NCI-H2171 (cell line): ENCODE results near the gene ACADSB.

Experiments
- DNase-seq: peaks from one replicate; lab custom pipeline; 2025; lab: John Stamatoyannopoulos, UW

Gene ACADSB

GRCh38 chr10:123004298-123004697, 4.5 kb upstream of the ACADSB start:
- DNase-seq: no peak

DNA sequence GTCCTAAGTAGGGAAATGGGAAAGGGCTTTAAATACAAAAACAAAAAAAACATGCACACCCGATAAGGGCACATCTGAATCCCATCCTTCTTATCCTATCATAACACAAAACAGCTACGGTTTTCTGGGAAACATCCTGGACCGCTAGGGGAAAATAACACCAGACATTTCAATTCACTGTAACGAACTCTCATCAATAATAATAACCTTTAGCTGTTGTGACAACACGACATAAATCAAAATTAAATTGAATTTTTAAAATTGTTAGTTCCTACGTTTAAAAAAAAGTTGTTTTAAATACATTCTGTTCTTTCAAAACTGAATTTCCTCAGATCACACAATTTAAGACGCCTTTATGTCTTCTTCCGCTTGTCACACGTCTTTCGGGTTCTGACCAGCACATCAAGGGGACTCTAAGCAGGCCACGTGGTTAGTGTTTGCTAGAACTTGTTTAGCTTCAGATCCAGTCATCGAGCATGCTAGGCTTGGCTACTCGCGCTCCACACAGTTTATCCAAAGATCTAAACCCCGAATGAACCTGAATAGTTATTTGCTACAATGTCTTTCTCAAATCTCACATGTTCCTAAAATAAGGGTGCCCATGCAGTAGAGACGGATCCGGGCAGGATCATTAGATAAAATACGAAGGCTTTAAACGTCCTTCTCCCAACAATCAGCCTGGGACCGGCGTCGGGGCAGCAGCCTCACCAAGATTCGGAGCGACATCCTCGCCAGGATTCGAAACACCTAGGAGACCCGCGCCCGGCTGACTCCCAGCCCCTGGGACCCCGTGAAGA, 1.1 kb upstream of the ACADSB start:
- DNase-seq: no peak

- DNase-seq: no peak
These were observed 457 bp downstream of the ACADSB start for GRCh38 chr10:123009105-123009820.

- DNase-seq: no peak
These were observed 3.2 kb downstream of the ACADSB start for GRCh38 chr10:123011987-123012386.

DNA sequence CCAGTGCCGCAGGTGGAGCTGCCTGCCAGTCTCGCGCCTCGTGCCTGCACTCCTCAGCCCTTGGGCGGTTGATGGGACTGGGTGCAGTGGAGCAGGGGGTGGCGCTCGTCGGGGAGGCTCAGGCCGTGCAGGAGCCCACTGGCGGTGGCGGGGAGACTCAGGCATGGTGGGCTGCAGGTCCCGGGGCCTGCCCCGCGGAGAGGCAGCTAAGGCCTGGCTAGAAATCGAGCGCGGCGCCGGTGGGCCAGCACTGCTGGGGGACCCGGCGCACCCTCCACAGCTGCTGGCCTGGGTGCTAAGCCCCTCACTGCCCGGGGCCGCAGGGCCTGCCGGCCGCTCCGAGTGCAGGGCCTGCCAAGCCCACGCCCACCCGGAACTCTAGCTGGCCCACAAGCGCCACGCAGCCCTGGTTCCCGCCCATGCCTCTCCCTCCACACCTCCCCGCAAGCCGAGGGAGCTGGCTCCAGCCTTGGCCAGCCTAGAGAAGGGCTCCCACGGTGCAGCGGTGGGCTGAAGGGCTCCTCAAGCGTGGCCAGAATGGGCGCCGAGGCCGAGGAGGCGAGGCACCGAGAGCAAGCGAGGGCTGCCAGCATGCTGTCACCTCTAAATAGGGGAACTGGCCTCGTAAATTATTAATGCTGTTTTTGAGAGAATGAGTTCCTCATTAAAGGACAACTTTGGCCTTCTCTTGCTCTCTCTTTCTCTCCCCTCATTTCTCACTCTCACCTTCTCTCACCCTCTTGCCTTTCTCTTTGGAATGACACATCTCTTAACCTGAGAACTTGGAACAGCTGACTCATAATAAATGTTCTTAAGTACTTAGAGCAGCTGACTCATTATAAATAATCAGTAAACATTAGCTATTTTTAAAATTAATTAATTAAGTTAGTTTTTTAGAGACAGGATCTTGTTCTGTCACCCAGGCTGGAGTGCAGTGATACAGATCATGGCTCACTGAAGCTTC, 4.9 kb downstream of the ACADSB start:
- no peak for DNase-seq

DNA sequence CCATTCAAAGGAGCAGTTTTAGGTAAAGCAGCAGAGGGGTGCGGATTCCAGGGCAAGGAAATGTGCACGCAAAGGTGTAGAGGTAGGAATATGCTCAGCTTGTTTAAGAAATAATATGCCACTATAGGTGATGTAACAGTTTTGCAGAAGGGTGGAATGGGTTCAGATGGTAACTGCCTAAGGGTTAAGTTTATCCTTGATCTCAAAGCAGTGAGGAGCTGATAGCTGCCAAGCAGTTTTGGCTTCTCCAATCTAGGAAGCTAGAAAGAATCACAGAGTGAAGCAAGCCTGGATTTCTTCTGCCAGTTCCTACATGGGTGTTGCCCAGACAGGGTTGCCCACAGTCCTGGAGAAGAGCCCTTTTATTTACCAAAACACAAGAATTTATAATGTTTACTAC, 6.0 kb downstream of the ACADSB start:
- DNase-seq: no peak

- no peak for DNase-seq
These were observed 7.4 kb downstream of the ACADSB start for GRCh38 chr10:123016228-123016627.

DNA sequence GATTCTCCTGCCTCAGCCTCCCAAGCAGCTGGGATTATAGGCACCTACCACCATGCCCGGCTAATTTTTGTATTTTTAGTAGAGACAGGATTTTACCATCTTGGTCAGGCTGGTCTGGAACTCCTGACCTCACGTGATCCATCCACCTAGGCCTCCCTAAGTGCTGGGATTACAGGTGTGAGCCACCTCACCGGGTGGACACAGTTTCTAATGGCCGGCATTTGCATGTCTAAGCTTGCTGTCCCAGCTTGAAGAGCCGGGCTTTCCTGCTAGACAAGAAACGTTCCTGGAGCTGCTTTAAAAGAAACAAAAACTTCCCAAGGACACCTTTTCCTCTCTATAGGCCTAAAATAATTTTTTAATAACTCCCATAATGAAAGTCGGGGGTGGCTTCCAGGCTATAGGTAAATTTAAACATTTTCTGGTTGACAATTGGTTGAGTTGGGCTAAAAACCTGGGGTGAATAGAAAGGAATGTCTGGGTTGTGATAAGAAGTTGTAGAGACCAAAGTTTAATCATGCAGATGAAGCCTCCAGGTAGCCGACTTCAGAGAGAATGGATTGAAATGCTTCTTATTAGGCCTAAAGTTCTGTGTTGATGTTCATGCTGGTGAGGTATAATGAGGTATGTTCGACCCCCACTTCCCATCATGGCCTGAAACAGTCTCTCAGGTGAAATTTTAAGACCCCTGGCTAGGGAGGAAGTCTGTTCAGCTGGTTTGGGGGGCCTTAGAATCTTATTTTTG, 8.8 kb downstream of the ACADSB start:
- DNase-seq: no peak

DNA sequence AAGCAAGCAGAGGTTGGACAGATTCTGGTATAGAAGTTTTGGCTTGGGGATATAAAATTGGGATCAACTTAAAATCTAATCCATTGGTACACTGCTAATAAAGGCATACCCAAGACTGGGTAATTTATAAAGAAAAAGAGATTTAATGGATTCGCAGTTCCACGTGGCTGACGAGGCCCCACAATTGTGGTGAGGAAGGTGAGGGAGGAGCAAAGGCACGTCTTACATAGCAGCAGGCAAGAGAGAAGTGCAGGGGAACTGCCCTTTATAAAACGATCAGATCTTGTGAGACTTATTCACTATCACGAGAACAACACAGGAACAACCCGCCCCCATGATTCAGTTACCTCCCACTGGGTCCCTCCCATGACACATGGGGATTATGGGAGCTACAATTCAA, 9.7 kb downstream of the ACADSB start:
- no peak for DNase-seq

- no peak for DNase-seq
These were observed 10.5 kb downstream of the ACADSB start for GRCh38 chr10:123019264-123019663.

DNA sequence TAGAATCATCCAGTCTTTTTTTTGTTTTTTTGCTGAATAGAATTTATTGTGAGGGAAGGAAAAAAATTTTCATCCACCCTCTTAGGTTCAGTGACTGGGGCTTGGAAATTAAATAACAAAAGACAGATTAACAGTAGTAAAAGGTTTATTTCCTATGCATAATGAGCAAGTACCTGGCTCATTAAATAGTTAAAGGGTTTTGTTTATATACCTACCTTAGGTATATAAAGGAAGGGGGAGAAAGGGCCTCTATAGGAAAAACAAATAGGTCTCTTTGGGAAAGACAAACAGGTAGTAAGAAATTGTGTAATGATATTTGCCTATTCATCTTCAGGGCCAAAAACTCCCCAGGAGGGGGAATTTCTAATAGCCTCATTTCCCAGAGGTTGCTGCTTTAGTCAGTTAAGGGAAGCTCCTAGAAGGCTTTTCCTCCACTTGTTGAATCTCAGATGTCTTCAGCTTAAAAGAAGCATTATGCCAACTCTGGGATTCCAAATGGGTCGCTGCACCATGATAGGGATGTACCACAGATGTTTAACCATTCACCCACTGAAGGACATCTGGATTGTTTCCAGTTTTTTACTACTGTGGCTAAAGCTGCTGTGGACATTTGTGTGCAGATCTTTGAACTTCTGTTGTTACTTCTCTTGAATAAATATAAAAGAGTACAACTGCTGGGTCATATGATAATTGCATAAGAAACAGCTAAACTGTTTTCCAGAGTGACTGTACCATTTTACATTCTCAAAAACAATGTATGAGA, 11.3 kb downstream of the ACADSB start:
- DNase-seq: no peak

GRCh38 chr10:123021517-123021916, 12.7 kb downstream of the ACADSB start:
- no peak for DNase-seq

- no peak for DNase-seq
These were observed 15.7 kb downstream of the ACADSB start for GRCh38 chr10:123024540-123024939.

DNA sequence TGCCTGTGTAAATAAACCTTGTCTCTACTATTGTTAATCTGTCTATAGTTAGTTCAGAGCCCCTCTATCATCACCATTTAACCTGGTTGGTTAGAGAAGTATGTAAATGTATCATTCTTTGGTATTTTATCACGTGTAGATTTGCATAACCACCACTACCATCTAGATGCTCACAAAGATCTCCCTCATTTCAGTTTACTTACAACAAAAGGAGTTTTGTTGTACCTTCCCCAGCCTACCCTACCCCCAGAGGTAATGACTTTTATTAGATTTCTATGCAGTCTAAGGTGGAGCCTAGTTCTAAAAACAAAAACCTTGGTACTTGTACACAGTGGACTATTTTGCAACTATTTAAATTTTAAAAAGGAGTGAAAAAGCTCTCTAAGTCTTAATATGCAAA, 17.5 kb downstream of the ACADSB start:
- DNase-seq: no peak

DNA sequence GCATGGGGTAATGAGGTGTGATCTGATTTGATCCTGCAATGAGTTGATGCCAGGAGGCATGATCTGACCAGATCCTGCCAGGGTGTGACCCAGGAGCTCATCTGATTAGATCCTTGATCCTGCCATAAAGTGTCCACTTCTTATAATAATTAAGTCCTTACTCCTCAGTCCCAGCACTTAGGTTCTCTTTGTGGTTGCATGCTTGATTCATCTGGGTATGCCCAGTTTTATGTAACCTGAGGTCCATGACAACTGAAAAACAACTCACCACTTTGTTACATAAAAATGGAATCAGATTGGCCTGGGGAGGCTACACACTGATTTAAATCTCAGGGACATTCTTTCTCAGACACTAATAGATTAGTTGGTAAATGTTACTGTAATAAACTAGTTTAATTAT, 19.1 kb downstream of the ACADSB start:
- no peak for DNase-seq

GRCh38 chr10:123031124-123031523, 22.3 kb downstream of the ACADSB start:
- DNase-seq: no peak

DNA sequence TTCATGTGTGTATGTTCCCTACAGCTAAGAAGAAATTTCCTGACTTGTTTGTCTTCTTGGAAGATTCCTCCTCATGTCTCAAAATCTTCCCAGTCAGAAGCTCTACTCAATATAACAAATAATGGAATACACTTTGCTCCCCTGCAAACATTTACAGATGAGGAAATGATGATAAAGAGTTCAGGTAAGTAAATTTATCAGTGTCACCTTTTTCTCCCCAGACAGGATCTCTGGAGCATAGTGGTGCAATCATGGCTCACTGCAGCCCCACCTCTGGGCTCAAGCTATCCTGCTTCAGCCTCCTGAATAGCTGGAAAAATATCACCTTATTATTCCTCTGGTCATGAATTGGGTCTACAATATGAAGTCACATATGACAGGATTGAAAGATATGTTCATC, 25.5 kb downstream of the ACADSB start:
- DNase-seq: no peak

DNA sequence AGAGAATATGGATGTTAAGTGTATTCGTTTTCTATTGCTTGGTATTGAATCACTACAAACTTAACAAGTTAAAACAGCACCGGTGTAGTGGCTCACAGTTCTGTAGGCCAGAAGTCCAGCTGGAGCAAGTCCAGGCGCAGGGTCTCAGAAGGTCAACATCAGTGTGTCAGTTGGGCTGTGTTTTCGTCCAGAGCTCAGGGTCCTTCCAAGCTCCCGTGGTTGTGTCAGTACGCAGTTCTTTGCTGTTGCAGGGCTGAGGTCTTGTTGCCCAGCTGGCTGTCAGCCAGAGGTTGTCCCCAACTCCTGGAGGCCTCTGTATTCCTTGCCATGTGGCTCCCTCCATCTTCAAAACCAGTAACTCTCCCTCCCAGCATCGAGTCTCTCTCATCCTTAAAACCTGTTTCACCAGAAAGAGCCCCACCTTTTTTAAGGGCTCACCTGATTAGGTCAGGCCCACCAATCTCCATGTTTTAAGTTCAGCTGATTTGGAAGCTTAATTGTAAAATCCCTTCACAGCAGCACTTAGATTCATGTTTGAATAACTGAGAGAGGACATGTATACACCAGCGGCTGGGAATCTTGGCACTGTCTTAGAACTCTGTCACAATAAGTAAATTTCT, 26.8 kb downstream of the ACADSB start:
- no peak for DNase-seq

GRCh38 chr10:123038782-123039631, 30.2 kb downstream of the ACADSB start:
- DNase-seq: no peak

GRCh38 chr10:123039632-123039930, 30.8 kb downstream of the ACADSB start:
- DNase-seq: no peak
